GM03348 (cell line): ENCODE results near the gene IDH1.

Source experiments
- DNase-seq: peaks from one replicate; pipeline ENCODE4 v3.0.0; 2012; ENCODE audit warnings: low spot score

Gene IDH1

DNA sequence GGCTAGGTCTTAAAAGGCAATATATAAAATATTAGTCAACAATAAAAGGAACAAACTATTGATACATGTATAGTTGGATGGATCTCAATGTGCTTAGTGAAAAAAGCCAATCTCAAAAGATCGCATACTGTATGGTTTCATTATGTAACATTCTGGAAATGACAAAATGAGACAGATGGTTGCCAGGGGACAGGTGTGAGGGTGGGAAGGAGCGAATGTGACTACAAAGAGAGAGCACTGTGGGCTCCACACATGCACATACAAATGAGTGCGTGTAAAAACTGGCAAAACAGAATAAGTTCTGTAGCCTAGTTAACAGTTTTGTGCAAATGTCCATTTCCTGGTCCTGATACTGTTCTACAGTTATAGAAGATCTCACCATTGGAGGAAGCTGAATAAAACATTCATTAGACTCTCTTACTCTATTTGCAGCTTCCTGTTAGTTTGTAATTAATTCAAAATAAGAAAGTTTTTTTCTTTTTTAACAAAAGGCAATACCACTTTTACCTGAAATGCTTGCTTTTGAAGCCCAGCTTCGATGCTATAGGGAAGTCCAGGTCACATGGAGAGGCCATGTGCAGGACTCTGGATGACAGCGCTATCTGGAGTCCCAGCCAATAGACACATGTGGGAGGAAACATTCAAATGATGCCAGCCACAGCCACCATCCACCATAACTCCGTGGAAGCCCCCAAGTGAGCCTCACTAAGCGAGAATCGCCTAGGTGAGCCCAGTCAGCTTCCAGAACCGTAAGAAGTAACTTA lies 44.0 kb downstream of the IDH1 start:
- DNase-seq: no peak

GRCh38 chr2:208208335-208209085 lies 46.4 kb downstream of the IDH1 start:
- no peak for DNase-seq

- no peak for DNase-seq
Measured at GRCh38 chr2:208207769-208208168, 47.1 kb downstream of the IDH1 start.

DNA sequence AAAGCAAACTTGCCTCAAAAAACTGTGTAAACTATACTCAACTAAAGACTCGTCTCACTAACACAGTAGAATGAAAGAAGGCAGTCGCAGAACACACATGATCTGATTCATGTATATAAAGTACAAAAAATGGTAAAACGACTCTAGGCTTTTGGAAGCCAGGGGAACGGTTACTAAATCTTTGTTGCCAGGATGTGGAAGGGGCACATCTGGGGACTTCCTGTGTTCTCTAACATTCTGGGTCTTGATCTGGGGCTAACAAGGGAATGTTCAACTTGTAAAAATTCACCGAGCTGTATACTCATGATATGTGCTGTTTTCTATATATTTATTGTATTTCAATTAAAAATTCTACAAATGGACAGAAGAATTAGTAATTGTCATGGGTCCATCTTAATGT lies 50.7 kb downstream of the IDH1 start:
- no peak for DNase-seq

DNA sequence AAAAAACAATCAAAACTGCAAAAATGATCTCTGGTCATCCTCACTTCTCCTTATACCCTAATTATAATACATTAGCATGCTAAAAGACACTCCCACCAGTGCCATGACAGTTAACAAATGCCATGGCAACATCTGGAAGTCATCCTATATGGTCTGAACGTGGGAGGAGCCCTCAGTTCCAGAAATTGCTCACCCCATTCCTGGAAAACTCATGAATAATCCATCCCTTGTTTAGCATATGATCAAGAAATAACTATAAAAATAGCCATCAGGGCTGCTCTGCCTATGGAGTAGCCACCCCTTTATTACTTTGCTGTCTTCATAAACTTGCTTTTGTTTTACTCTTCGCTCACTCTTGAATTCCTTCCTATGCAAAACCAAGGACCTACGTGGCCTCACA lies 59.3 kb downstream of the IDH1 start:
- no peak for DNase-seq

DNA sequence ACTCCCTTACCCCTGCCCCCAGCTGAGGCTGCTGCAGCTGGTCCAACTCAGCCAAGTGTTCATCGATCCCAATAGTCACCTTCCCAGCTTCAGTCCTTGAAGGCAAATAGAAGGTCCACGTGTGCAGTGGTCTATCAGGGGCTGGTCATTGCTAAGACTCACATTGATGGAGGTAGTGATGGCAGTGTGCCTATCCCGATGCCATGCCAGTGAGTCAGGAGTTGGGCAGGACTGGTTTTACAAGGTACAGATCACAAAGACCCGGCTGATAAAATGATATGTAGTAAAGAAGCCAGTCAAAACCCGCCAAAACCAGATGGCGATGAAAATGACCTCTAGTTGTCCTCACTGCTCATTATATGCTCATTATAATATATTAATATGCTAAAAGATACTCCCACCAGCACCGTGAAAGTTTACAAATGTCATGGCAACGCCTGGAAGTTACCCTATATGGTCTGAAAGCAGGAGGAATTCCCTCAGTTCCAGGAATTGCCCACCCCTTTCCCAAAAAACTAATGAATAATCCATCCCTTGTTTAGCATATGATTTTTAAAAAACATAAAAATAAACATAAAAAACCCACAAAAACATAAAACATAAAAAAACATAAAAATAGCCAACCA lies 62.1 kb downstream of the IDH1 start:
- no peak for DNase-seq

- no peak for DNase-seq
Measured at GRCh38 chr2:208189810-208190503, 64.9 kb downstream of the IDH1 start, which contains the start of gene C2orf80. Gene C2orf80, minus strand, starts transcription at chr2:208190030. Its CDS starts 3,044 bp downstream, at chr2:208186986.

GRCh38 chr2:208189069-208189809 lies 65.6 kb downstream of the IDH1 start:
- no peak for DNase-seq

GRCh38 chr2:208186893-208187292 lies 68.0 kb downstream of the IDH1 start:
- no peak for DNase-seq

- DNase-seq: no peak
Measured at GRCh38 chr2:208186465-208186864, 68.4 kb downstream of the IDH1 start.
